Measurements from ENCODE around the gene POGZ. TPM values are rescaled to one million over a fixed set of nuclear protein-coding genes. Genes with fewer than 3 reads are reported as not detected.
"Not testable (repeated sequence)": the region's sequence is repeated elsewhere in the genome, so short reads cannot be mapped to it uniquely, and the experiment has no call there.

The POGZ gene
- total RNA-seq, 4 donors from 2014 or later = 44.1 to 90.9 (median 72.7) TPM

DNA sequence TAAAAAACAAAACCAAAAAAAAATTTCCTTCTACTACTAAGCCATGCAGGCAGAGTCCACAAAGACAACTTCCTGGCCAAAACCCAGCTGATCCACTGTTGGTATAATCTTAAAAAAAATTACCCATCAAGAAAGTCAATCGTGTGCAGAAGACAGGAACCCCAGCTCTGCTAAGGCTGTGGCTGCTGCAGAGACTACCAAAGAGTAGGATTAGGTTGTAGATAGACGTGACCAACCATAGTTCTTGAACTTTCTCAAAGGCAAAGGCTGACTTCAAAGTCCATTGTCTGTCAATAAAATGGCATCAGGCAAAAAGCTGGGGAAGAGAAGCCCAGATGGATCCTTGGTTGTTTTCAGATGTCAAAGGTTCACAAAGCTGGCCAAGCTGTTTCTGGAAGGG, 56.5 kb downstream of the POGZ start:
- Histone ChIP-seq H3K36me3 (peaks cover 0 to 42% (median 16%) of the 10 kb centered on the region in 4 donors), H3K4me1 (peaks cover 7 to 17% (median 8%) of the 10 kb centered on the region in 4 donors), H3K27ac (no peak overlapping the region), H3K27me3 (no peaks in the 10 kb centered on the region), H3K9me3 (no peaks in the 10 kb centered on the region), H3K4me3 (no peak overlapping the region)
- TF ChIP-seq POLR2A (IDR thresholded peaks at IDR 0.05) (no peak), POLR2AphosphoS5 (IDR thresholded peaks at IDR 0.05) (no peak), EP300 (IDR thresholded peaks at IDR 0.05; ENCODE audit: low read depth) (no peak)
- TF ChIP-seq, protein P1, sequence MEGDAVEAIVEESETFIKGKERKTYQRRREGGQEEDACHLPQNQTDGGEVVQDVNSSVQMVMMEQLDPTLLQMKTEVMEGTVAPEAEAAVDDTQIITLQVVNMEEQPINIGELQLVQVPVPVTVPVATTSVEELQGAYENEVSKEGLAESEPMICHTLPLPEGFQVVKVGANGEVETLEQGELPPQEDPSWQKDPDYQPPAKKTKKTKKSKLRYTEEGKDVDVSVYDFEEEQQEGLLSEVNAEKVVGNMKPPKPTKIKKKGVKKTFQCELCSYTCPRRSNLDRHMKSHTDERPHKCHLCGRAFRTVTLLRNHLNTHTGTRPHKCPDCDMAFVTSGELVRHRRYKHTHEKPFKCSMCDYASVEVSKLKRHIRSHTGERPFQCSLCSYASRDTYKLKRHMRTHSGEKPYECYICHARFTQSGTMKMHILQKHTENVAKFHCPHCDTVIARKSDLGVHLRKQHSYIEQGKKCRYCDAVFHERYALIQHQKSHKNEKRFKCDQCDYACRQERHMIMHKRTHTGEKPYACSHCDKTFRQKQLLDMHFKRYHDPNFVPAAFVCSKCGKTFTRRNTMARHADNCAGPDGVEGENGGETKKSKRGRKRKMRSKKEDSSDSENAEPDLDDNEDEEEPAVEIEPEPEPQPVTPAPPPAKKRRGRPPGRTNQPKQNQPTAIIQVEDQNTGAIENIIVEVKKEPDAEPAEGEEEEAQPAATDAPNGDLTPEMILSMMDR (IDR thresholded peaks at IDR 0.05) = no peak
- intact Hi-C loops (cut with DNase I; ENCODE audit: low total_unique reads) = no loop called here
- no peak for DNase-seq
- in situ Hi-C loops (cut with MboI; ENCODE audit: low pct_ligation_motif_present in 1 of 4, low pct_unique_long_range_greater_than_20kb in 1 of 4, low sequenced_read_pairs in 3 of 4) = no loop called here
- 57 to 63% methylated on average over 2 of the region's 2 CpGs for WGBS, 2 donors (ENCODE audit: low coverage in 1 of 2)

DNA sequence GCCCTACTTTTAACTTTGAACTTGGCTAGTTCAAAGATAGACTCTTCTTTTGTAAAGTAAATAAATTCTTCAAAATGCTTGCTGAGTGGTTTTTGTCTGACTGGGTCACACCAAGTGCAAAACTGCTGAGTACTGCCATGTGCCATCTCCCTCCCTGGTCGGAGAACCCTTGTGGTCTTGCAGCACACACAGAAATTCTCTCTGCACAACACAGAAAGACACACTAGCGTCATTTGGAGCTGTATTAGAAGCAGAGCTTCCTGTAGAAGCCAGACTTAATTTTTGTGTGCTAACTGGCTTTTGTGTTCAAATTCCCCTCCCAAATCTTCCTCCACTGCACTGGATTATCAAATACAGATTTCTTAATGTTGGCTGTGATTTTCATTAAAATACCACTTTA, 57.4 kb downstream of the POGZ start:
- no peak for TF ChIP-seq POLR2AphosphoS5 (IDR thresholded peaks at IDR 0.05)
- no peak for TF ChIP-seq EP300 (IDR thresholded peaks at IDR 0.05; ENCODE audit: low read depth)
- no peak for DNase-seq
- H3K36me3 ChIP-seq = peaks cover 0 to 34% (median 13%) of the 10 kb centered on the region in 4 donors
- no peak overlapping the region for H3K4me3 ChIP-seq
- H3K27ac ChIP-seq = no peak overlapping the region
- in situ Hi-C loops (cut with MboI; ENCODE audit: low pct_ligation_motif_present in 1 of 4, low pct_unique_long_range_greater_than_20kb in 1 of 4, low sequenced_read_pairs in 3 of 4) = no loop called here
- H3K9me3 ChIP-seq = no peaks in the 10 kb centered on the region
- peaks cover 7 to 17% (median 8%) of the 10 kb centered on the region in 4 donors for H3K4me1 ChIP-seq
- H3K27me3 ChIP-seq = no peaks in the 10 kb centered on the region
- WGBS, 2 donors (ENCODE audit: low coverage in 1 of 2) = 80 to 83% methylated on average over 2 of the region's 2 CpGs
- intact Hi-C loops (cut with DNase I; ENCODE audit: low total_unique reads) = no loop called here

DNA sequence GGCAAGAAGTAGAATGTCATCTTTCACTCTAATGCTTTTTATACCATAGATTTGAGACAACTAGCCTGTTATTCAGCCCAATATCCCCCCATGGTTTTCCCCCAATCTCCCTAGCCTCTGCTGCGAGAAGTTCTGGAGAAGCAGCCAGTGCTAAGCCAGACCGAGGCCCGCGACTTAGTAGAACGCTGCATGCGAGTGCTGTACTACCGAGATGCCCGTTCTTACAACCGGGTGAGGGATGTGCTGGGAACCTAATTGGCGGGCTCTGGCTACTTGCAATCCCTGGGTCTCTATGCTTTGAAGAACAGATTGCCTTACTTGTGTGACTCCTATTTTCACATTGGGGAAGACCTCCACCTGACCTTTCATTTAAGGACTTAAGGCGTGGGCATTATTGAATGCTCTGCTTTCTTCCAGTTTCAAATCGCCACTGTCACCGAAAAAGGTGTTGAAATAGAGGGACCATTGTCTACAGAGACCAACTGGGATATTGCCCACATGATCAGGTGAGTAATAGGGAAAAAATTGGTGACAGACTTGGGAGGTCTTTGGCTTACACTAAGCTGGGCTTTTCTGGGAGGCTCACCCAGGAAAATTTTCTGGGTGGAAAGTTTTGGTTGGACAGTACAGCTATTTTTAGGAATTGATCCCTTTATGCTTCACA, 58.0 kb downstream of the POGZ start:
- intact Hi-C loops (cut with DNase I; ENCODE audit: low total_unique reads) = no loop called here
- Histone ChIP-seq H3K27ac (peak overlapping the region in 1 of 4 donors; percentile 97), H3K4me1 (peaks cover 7 to 17% (median 8%) of the 10 kb centered on the region in 4 donors), H3K27me3 (no peaks in the 10 kb centered on the region), H3K9me3 (no peaks in the 10 kb centered on the region), H3K4me3 (no peak overlapping the region), H3K36me3 (peaks cover 0 to 30% (median 10%) of the 10 kb centered on the region in 4 donors)
- WGBS, 2 donors (ENCODE audit: low coverage in 1 of 2) = 93 to 100% methylated on average over 2 to 13 of the region's 13 CpGs
- TF ChIP-seq POLR2AphosphoS5 (IDR thresholded peaks at IDR 0.05) = no peak
- DNase-seq = no peak
- in situ Hi-C loops (cut with MboI; ENCODE audit: low pct_ligation_motif_present in 1 of 4, low pct_unique_long_range_greater_than_20kb in 1 of 4, low sequenced_read_pairs in 3 of 4) = no loop called here

DNA sequence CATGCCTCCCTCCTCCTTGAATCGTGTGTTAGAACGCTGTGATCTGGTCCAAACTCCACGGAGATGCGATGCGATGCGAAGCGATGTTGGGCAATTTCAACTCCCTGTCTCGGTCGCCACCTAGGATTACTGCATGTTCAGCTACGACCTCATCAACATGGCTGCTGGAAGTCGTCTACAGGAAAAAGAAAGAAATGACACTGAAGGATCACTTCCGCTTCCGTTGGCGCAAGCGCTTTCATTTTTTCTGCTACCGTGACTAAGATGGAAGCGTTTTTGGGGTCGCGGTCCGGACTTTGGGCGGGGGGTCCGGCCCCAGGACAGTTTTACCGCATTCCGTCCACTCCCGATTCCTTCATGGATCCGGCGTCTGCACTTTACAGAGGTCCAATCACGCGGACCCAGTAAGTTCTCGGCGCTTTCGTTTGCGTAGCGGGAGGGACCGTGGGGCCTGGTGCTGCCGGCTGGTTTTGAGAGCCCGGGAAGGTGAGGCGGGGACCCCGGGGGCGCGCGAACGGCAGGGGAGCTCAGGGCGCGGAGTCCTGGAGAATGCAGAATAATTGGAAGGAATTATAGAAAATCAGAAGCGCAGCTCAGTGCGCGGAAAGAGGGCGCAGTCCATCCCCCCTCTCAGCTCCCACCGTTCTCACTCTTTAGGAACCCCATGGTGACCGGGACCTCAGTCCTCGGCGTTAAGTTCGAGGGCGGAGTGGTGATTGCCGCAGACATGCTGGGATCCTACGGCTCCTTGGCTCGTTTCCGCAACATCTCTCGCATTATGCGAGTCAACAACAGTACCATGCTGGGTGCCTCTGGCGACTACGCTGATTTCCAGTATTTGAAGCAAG, 59.7 kb downstream of the POGZ start, which contains the start of gene PSMB4:
PSMB4 (plus strand) TSS at position 250 of the 848 bp plus-strand sequence; CDS start at position 265, 15 bp downstream.
- H3K4me1 ChIP-seq = peaks cover 7 to 17% (median 8%) of the 10 kb centered on the region in 4 donors
- H3K27ac ChIP-seq = peak within 1 kb of the TSS; percentile 89 to 97 (median 92)
- no peaks in the 10 kb centered on the region for H3K9me3 ChIP-seq
- in situ Hi-C loops (cut with MboI; ENCODE audit: low pct_ligation_motif_present in 1 of 4, low pct_unique_long_range_greater_than_20kb in 1 of 4, low sequenced_read_pairs in 3 of 4) = loop anchor here in 1 of 4 donors (10.0 kb wide), 1 partner anchor 95 kb away; no protein-coding TSS in a partner anchor
- H3K36me3 ChIP-seq = peaks cover 0 to 13% (median 4%) of the 10 kb centered on the region in 4 donors
- TF ChIP-seq POLR2A (IDR thresholded peaks at IDR 0.05) = peak; percentile 75
- TF ChIP-seq POLR2AphosphoS5 (IDR thresholded peaks at IDR 0.05) = peak; percentile 86 to 98 (median 96)
- TF ChIP-seq, protein P1 (IDR thresholded peaks at IDR 0.05) = peak in 3 of 5 experiments; percentile 29 to 50 (median 48)
- no peak for TF ChIP-seq EP300 (IDR thresholded peaks at IDR 0.05; ENCODE audit: low read depth)
- H3K27me3 ChIP-seq = no peaks in the 10 kb centered on the region
- peak within 1 kb of the TSS; percentile 78 to 100 (median 83) for H3K4me3 ChIP-seq
- 0 to 1% methylated on average over 7 to 63 of the region's 63 CpGs for WGBS, 2 donors (ENCODE audit: low coverage in 1 of 2)
- DNase-seq = peak; percentile 89
- intact Hi-C loops (cut with DNase I; ENCODE audit: low total_unique reads) = loop anchor here (2.0 kb wide), 1 partner anchor 27 kb away; the partner anchor contains the start of gene SELENBP1

DNA sequence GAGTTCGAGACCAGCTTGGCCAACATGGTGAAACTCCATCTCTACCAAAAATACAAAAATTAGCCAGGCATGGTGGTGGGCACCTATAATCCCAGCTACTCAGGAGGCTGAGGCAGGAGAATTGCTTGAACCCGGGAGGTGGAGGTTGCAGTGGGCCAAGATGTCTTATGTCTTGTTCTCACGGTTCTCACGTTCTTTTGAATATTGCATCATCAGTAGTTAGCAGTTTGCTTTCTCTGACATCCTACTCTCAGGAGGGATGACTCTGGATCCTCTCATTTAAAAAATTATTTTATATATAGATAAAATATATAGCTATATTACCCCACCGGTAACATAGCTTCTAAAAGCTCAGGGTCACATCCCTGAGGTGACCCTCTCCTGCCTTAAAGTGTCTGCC, 63.0 kb downstream of the POGZ start:
- WGBS, 2 donors (ENCODE audit: low coverage in 1 of 2) = 87 to 98% methylated on average over 4 to 5 of the region's 5 CpGs
- H3K27me3 ChIP-seq; H3K36me3 ChIP-seq; intact Hi-C loops (cut with DNase I; ENCODE audit: low total_unique reads); DNase-seq; H3K4me3 ChIP-seq; H3K27ac ChIP-seq; H3K9me3 ChIP-seq: not testable (repeated sequence)
- in situ Hi-C loops (cut with MboI; ENCODE audit: low pct_ligation_motif_present in 1 of 4, low pct_unique_long_range_greater_than_20kb in 1 of 4, low sequenced_read_pairs in 3 of 4) = loop anchor here in 1 of 4 donors (10.0 kb wide), 1 partner anchor 91 kb away; no protein-coding TSS in a partner anchor
- peaks cover 7 to 28% (median 8%) of the 10 kb centered on the region in 4 donors for H3K4me1 ChIP-seq
